GM21786 (cell line): ENCODE data around the gene FLT3LG.

ENCODE experiments used
- ATAC-seq: cut with Tn5 transposase; IDR thresholded peaks from one replicate; pipeline ENCODE4 v1.9.1; 2021; ENCODE audit not compliant: unreplicated experiment

Gene FLT3LG

GRCh38 chr19:49507803-49508494 lies 33.9 kb downstream of the FLT3LG start:
- ATAC-seq = no peak

GRCh38 chr19:49512970-49513745 lies 39.1 kb downstream of the FLT3LG start:
- no peak for ATAC-seq

- ATAC-seq = no peak
Measured at GRCh38 chr19:49513746-49514118, 39.7 kb downstream of the FLT3LG start.

- ATAC-seq = no peak
Measured at GRCh38 chr19:49514151-49514550, 40.1 kb downstream of the FLT3LG start.

- ATAC-seq = no peak
Measured at GRCh38 chr19:49515767-49516166, 41.8 kb downstream of the FLT3LG start.

- ATAC-seq = no peak
Measured at GRCh38 chr19:49518033-49518432, 44.0 kb downstream of the FLT3LG start.

- ATAC-seq = no peak
Measured at GRCh38 chr19:49520705-49521319, 46.8 kb downstream of the FLT3LG start.

- no peak for ATAC-seq
Measured at GRCh38 chr19:49524812-49525455, 50.9 kb downstream of the FLT3LG start.

GRCh38 chr19:49528211-49528771 lies 54.3 kb downstream of the FLT3LG start:
- ATAC-seq = no peak

- ATAC-seq = no peak
Measured at GRCh38 chr19:49530708-49531107, 56.7 kb downstream of the FLT3LG start.

GRCh38 chr19:49533551-49534488 lies 59.8 kb downstream of the FLT3LG start:
- peak; percentile 79 for ATAC-seq

- no peak for ATAC-seq
Measured at GRCh38 chr19:49534632-49535385, 60.8 kb downstream of the FLT3LG start.
